ENCODE results near the gene PPP1R10.

Gene PPP1R10

GRCh38 chr6:30597315-30598144 lies 19.5 kb downstream of the PPP1R10 start:
- DNase-seq = peak; percentile 92

GRCh38 chr6:30592287-30592686 lies 24.8 kb downstream of the PPP1R10 start:
- no peak for DNase-seq

- DNase-seq = no peak
These were observed 26.0 kb downstream of the PPP1R10 start for GRCh38 chr6:30591008-30591407.

GRCh38 chr6:30590509-30590908 lies 26.5 kb downstream of the PPP1R10 start:
- no peak for DNase-seq

GRCh38 chr6:30589754-30590358 lies 27.2 kb downstream of the PPP1R10 start:
- DNase-seq = no peak

GRCh38 chr6:30583921-30584320 lies 33.1 kb downstream of the PPP1R10 start:
- no peak for DNase-seq

- DNase-seq = no peak
These were observed 39.0 kb downstream of the PPP1R10 start for GRCh38 chr6:30578051-30578450.

- no peak for DNase-seq
These were observed 43.9 kb downstream of the PPP1R10 start for GRCh38 chr6:30573113-30573512.

- no peak for DNase-seq
These were observed 44.9 kb downstream of the PPP1R10 start for GRCh38 chr6:30572148-30572547.

- DNase-seq = no peak
These were observed 45.3 kb downstream of the PPP1R10 start for GRCh38 chr6:30571762-30572082.

- peak; percentile 99 for DNase-seq
These were observed 45.8 kb downstream of the PPP1R10 start, which contains the start of gene ABCF1 for GRCh38 chr6:30571075-30571761. TSS of gene ABCF1 (plus strand) at chr6:30571442. CDS start at chr6:30571488, 46 bp downstream.

GRCh38 chr6:30570740-30571074 lies 46.3 kb downstream of the PPP1R10 start:
- no peak for DNase-seq

GRCh38 chr6:30570263-30570662 lies 46.8 kb downstream of the PPP1R10 start:
- no peak for DNase-seq

GRCh38 chr6:30568245-30568644 lies 48.8 kb downstream of the PPP1R10 start:
- DNase-seq = no peak

GRCh38 chr6:30565772-30566171 lies 51.3 kb downstream of the PPP1R10 start:
- no peak for DNase-seq

GRCh38 chr6:30564114-30564513 lies 52.9 kb downstream of the PPP1R10 start:
- no peak for DNase-seq

- DNase-seq = no peak
These were observed 54.3 kb downstream of the PPP1R10 start for GRCh38 chr6:30562470-30563425.

GRCh38 chr6:30560930-30561329 lies 56.1 kb downstream of the PPP1R10 start:
- DNase-seq = no peak

GRCh38 chr6:30557683-30557981 lies 59.4 kb downstream of the PPP1R10 start:
- no peak for DNase-seq

- DNase-seq = peak; percentile 98
These were observed 59.9 kb downstream of the PPP1R10 start, which contains the start of gene PRR3 for GRCh38 chr6:30556906-30557682. TSS of gene PRR3 (plus strand) at chr6:30557295. CDS start at chr6:30557345, 50 bp downstream.

GRCh38 chr6:30556066-30556905 lies 60.8 kb downstream of the PPP1R10 start, which contains the start of gene GNL1:
TSS of gene GNL1 (minus strand) at chr6:30556489. CDS start at chr6:30556203, 286 bp downstream.
- peak; percentile 96 for DNase-seq
